GM19238 (cell line): ENCODE data around the gene ARL6IP4.

Experiments used
- DNase-seq: peaks from one replicate; pipeline ENCODE4 v3.0.0; 2011; ENCODE audit warnings: low spot score; ENCODE audit not compliant: insufficient read length

Gene ARL6IP4

DNA sequence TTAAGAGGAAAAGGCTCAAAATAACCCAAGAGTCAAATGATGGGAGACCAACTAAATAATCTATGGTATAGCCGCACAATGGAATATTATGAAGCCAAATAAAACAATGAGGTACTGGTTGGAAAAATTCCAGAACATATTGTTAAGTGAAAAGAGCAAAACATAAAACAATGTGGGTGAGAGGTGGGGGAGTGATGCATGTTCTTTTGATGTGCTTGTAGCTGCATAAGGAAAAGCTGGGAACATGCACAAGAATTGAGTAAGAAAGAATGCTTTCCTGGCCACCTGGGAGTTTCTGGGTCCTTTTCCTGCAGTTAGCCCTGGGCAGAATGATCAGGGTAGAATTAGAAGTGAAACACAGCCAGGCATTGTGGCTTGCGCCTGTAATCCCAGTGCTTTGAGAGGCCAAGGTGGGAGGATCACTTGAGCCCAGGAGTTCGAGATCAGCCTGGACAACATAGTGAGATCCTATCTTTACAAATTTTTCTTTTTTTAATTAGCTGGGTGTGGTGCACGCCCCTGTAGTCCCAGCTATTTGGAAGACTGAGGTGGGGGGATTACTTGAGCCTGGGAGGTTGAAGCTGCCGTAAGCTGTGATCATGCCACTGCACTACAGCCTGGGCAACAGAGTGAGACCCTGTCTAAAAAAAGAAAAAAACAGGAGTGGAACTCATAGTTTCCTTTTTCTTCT lies 22.1 kb upstream of the ARL6IP4 start:
- no peak for DNase-seq

DNA sequence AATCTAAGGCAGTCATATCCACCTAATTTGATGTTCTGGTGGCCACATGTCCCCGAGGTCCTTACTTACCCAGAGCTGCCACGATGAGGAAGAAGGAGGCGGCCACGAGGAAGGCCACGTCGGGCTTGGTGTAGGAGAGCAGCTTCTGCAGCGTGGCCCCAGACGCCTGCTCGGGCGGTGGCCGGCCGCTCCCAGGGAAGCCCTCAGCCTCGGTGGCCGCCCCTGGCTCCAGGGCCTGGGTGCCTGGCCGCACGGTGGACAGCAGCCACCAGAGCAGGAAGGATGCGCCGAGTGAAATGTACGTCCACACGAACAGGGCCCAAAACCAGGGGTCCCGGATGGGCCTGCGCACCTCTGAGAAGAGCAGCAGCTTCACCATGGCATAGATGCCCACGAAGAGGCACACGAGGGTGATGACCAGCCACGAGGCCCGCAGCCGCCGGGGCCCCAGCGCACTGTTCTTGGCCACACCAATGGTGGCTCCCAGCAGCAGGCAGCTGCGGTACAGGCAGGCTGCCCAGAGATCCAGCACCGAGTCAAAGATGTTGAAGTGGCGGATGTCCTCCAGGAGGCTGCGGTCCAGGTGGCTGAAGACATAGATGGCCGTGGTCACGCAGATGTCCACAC lies 20.8 kb upstream of the ARL6IP4 start:
- no peak for DNase-seq

DNA sequence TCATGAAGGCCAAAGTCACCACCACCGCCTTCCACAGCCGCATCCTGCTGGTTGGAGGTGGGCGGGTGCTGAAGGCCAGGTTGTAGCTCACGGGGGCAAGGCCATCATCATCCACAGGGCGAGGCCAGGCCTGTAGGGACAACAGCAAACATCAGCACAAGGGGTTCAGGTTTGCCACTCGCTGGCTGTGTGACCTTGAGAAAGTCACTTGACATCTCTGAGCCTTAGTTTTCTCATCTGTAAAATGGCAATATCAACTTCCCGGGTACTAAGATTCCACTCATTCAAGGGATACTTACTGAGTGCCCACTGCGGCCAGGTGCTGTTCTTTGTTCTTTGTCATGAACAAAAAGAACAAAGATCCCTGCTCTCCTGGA lies 20.3 kb upstream of the ARL6IP4 start:
- no peak for DNase-seq

DNA sequence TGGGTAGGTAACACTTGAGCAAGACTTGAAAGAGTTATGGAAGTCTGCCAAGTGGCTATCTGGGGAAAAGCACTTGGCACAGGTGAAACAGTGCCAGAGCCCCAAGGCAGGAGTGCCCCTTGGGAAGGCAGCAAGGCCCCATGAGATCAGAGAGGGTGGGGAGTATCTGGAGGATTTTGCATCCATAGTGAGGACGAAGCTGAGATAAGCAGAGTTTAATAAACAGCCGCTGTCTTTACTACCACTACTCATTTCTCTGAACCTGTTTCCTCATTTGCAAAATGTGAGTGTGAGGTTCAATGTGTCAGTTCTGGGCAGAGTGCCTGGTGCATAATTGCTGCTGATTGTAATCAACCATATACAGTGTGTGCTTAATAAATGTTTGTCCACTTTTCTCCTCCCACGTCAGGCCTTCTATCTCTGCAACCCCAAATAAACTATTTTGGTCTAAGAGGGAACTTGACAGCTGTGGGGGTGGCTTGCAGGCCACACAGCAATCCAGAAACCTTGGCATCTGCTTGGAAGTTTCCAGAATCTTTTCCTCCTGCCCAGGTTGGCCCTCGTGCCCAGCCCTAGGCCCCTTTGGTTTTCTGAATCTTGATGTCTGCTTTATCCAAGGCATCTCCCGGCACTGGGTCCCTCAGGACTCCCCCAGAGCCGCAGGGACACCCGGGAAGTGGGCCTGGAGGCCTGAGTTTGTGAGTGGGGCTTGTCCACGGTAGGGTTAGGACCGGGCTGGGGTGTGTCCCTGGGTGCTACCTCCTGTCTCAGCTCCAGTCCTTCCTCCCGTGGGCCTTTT lies 18.8 kb upstream of the ARL6IP4 start:
- DNase-seq, result no peak

DNA sequence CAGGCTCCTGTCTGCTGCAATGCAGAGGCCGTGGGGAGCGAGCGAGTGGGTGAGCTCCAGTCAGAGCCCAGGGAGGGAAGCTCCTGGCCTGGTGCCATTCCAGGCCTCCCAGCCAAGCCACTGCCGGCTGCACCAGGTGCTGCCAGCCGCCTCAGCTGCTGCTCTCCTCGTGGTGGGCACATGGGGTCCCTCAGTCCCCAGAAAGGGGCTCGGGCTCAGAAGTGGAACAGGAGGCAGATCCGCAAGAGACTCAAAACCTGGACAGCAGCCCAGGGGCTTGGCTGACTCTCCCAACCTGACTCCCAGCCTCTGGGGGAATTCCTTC lies 16.6 kb upstream of the ARL6IP4 start:
- DNase-seq, result no peak

DNA sequence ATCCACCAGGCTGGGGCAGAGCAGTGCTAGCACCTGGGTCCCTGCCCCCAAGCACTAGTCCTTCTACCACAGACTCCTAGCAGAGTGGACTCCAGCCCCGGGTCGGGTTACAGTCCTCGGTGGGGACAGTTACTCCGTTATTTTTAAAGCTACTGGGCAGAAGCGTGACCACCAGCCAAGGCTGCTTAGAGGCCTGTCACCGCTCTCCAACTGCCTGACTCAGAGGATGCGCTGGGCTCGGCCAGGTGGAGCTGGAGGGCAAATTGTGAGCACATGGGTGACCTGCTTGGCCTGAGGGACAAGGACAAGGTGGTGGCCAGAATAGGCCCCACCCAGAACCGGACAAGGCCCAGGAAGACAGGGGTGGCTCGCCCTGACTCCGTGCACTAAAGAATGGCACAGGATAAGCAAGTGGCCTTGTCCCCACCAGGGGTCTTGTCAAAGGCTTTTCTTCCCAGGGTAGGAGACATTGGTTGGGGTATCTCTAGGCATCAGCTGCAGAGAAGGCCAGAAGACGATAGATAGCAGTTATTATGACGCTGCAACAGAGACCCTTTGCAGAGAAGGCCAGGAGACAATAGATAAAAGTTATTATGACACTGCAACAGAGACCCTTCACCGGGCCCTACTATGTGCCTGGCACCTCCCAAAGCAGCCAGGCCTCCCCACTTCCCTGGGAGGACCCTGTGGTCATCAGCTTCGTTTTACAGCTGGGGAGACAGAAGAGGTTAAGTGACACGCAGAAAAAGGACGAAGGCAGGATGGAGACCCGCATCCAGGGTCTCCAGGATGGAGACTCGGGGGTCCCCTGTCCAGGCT lies 15.8 kb upstream of the ARL6IP4 start:
- DNase-seq, result no peak

DNA sequence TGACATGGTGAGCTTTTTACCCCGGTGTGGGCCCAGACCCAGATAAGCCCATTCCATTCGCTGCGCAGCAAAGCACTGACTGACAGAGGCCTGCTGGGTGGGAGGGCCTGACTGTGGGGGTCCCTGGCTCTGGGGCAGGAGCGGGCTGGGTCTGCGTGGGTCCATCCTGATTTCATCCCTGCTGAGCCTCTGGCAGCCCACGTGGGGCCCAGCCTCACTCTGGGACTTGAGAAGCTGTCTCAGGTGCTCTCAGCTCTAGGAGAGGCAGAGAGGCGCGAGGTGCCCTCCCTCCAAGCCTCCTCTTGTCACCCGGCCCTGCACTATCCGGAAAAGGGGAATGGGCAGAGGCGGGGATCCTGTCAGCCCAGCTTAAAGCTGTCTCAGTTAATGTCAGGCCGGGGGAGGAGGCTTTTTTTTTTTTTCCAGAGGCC lies 15.1 kb upstream of the ARL6IP4 start:
- no peak for DNase-seq

DNA sequence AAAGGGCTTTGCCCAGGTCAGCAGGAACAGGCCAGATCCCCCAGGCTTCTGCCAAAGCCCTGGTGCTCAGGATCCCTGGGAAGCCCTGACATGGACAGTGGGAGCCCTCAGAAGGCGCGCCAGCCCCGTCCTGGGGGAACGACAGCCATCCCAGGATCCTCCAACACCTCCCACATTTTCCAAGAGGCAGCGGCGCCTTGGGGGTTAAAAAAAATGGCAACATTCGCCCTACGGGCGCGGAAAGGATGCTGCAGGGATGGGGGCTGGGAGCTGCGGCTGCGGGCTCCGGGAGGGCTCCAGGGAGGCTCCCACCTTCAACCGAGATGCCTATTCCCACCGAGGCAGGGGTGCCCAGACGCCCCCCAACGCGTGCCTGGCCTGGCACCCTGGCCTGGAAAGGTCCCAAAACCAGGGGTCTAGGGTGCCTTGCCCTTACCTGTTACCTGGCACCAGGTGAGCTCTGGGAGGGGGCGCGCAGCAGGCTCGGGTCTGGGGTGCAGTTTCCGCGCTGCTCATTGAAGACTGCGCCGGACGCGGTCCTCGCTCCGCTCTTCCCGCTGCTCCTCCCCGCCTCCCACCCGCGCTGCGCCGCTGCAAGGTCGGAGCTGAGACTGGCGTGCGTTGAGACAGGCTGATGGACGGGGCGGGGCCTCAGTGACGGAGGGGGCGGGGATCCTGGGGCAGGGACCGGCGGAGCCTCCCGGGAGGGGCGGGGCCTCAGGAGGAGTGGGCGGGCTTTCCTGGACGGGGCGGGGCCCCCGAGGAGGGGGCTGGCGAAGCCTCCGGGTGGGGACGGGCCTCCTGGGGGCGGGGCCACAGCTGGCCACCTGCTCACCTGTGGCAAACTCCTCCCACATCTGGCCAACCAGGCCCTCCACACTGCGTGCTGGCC lies 14.4 kb upstream of the ARL6IP4 start, which contains the start of gene ABCB9:
TSS of gene ABCB9 (minus strand) at position 613 of the 892 bp plus-strand sequence. CDS start 6,228 bp downstream, outside the sequence.
- DNase-seq, result peak; percentile 95

DNA sequence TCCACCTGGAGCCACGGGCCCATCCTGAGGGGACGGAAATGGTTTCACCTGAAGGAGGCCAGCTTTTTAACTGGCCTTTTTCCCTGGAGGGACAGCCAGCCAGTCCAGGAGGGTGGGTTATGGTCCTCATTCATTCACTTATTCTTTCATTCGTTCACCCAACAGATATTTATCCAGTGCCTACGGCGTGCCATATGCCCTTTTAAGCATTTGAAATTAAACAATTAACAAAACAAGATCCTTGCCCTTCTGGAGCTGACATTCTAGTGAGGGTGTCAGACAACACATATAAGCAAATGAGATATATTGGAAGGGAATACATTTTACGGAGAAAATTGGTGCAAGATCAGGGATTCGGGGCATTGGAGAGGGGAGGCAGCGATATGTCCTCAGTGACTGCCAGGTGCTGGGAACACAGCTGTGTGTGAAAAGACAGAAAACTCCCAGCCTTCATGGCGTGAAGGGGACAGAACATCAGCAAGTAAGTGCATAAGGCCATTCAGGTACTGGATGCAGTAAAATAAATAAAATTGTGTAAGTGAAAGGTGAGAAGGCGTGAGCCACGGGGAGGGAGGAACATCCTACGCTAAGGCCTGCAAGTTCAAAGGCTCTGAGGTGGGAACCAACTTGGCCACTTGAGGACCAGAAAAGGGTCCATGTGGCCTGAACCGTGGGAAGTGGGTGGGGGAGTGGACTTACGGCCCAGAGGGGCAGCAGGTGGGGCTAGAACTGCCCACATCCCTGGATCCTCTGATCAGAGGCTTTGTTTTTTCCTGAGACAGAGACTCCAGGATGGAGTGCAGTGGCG lies 13.5 kb upstream of the ARL6IP4 start:
- no peak for DNase-seq

DNA sequence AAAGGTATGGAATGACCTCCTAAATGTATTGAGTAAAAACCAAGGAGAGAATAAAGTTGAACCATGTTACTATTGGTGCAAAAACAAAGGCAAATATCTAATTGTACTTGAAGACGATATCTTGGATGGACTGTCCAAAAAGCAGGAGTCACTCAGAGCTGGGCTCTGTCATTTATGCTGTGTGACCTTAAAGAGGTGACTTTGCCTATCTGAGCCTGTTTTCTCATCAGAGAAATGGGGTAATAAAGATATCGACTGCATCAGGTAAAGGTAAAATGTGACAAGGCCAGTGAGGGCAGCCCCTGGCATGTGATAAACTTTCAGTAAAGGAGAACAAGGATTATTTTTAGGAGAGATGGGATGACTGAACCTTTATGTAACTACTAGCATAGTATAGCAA lies 12.4 kb upstream of the ARL6IP4 start:
- no peak for DNase-seq

DNA sequence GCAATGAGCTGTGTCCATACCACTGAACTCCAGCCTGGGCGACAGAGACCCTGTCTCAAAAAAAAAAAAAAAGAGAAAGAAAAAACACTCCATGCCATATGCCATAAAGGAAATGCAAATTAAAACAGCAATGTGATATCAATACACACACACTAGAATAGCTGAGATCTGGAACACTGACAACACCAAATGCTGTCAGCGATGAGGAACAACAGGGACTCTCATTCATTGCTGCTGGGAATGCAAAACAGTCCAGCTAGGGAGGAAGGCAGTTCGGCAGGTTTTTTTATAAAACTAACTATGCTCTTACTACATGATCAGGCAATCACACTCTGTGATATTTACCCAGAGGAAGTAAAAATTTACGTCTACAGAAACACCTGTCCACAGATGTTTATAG lies 10.8 kb upstream of the ARL6IP4 start:
- DNase-seq, result no peak

DNA sequence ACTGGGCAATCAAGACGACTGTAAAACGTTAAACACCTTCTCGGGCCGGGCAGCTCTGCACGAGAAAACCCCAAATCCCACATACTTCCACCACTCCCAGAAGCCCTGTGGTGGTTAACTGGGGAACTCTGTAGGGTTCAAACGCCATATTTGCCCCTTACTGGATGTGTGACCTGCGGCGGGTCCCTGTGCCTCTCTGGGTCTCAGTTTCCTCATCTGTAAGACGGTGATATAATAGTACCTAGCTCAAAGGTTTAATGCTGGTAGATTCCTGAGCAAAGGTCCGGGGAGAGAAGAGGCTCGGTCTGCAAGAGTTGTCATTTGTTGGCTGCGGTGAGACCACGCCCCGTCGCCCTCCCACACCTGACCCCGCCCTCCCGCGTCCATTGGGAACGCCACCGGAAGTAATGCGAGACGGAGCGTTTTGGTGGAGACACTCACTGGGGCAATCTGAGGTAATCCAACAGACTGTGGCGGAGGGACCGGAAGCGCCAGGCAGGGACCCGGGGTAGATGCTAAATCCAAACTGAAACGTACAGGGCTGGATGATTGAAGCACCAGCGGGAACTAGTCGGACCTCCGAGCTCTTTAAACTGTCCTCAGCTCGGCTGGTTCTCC lies 6.1 kb upstream of the ARL6IP4 start:
- peak; percentile 86 for DNase-seq

DNA sequence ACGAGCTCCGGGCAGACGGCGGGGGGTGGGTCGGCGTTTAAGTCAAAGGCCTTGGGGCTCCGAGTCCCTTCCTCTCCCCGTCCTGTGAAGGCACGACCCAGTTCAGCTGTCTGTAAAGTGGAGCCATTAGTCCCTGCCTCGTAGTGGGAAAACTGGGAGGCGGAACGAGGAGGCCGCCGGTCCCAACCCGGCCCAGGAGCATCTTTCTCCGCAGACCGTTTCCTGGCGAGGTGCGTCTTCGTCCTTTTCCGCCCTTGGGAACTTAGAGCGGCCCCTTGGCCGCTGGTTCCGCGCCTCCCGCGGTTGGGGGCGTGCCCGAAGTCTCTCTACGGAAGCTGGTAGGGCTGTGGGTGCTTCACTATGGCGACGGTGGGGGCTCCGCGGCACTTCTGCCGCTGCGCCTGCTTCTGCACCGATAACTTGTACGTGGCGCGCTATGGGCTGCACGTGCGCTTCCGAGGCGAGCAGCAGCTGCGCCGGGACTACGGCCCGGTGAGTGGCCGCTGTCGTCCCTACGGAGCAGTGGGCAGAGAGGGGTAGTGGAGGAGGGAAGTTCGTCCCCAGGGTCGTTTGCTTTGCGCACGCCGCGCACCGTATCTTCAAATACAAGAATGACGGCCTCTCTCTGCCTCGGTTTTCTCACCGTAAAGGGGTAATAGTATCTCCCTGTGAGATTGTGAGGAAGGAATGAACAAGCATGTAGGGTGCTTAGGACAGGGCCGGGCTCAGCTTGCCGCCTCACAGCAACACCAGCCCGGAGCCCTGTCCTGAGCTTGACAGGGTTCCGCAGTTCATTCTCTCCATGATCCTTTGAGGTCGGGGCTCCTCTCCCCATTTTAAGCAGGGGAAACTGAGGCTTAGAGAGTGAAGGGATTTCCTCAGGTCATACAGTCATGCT lies 5.3 kb upstream of the ARL6IP4 start, which contains the start of gene OGFOD2:
TSS of gene OGFOD2 (plus strand) at position 353 of the 898 bp plus-strand sequence. CDS start at position 361, 8 bp downstream.
- DNase-seq, result peak; percentile 94

DNA sequence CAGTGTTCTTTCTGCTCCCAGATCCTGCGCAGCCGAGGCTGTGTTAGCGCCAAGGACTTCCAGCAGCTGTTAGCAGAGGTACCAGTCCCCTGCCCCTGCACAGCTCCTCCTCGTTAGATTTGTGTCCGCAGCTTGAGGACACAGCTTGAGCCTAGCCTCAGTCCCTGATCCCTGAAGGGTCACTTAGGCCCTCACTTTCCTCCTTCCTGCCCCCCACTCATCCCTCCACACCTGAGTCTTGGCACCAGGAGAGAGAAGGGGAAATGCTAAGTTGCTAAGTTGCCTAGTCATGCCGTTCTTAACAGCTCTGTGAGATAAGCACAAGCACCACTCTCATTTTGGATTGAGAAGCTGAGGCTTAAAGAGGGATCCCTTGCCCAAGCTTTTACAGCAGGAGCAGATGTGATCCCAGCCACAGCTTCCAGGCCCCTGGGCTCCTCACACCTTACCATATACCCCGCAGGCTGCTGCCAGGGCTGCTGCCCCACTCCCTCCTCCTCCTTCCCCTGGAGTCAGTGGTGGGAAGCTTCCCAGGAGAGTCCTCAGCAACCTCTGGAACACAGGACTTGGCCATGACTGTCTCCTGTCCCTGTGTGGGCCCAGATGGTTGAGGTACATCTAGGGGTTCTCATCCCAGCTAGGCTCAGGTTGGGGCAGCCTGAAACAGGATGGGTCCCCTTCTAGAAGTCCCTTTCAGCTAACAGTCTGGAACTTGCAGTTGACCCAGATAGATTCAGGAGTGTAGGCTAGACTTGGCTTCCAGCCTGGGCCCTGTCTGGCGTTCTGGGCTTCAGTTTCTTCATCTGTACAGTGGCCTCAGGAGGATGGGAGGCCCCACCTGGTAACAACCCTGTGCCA lies 4.5 kb upstream of the ARL6IP4 start:
- DNase-seq, result no peak

DNA sequence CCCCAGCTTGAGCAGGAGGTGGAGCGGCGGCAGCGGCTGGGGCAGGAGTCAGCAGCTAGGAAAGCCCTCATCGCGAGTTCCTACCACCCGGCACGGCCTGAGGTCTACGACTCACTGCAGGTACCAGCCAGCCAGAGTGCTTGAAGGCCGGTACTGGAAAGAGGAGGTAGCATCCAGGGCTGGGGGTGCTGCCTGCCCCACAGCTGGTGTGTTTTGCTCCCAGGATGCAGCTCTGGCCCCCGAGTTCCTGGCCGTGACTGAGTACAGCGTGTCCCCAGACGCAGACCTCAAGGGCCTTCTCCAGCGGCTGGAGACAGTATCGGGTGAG lies 3.9 kb upstream of the ARL6IP4 start:
- no peak for DNase-seq

DNA sequence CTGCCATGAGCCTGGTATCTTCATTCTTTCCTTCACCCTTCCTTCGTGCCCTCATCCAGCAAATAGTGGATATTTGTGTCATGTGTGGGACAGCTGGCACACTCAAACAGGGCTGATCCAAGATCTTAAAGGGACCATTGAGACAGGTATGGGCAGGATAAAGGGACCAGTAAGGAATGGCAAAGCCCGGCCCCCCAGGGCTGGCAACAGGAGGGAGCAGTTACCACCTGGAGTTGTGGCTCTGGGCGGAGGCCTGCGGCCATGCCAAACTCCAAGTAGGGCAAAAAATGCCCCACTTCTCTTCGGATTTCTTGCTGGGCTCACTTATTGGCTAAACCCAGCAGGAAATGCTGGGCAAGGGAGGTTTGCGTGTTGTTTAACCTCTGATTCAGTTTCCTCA lies 3.3 kb upstream of the ARL6IP4 start:
- DNase-seq, result no peak

DNA sequence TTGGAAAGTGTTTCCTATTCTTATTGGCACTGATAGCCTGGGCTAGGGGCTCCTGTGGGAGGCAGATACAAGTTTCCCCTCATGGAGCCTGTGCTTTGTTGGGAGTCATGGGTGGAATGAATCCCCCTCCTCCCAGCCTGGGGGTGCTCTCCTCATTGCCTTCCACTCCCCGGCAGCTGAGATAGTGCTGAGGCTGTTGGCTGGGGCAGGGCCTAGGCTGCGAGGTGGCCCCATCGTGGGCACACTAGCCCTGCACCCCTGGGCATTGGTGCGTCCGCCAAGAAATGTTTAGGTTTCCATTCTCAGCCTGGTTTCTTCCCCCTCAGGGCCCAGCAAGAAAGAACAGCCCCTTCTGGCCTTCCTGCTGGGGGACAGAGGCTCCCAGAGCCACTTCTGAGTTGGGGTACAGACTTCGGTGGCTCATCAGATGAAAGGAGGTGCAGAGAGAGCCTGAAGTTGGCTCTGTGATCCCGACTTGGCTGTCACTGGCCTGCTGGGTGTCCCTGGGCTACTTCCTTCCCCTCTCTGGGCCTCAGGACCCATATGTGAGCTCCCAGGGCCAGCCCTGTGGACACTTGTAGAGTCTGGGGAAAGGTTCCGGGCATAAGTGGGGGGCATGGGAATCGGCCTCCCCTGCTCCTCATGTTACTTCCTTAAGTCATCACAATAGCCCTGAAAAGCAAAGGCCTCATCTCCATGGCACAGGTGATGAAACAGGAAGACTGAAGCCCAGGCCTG lies 2.7 kb upstream of the ARL6IP4 start:
- no peak for DNase-seq
